ENCODE measurements around the gene PRH1.

The PRH1 gene

GRCh38 chr12:10919809-10920208, 35.8 kb upstream of the PRH1 start:
- H3K36me3 ChIP-seq (ENCODE audit: insufficient read depth, low read length) = no peaks in the 10 kb centered on the region
- no peak overlapping the region for H2AFZ ChIP-seq (ENCODE audit: low read depth, low read length)
- no peak overlapping the region for H3K4me2 ChIP-seq (ENCODE audit: insufficient read depth, low read length)
- no peaks in the 10 kb centered on the region for H3K79me2 ChIP-seq (ENCODE audit: insufficient read depth, low read length)
- no peak overlapping the region for H3K4me3 ChIP-seq (ENCODE audit: low read depth in 1 of 2, low read length in 2 of 2)
- no peaks in the 10 kb centered on the region for H3K4me1 ChIP-seq (ENCODE audit: insufficient read depth, low read length)
- no peak overlapping the region for H3K9ac ChIP-seq (ENCODE audit: low read depth, low read length)
- DNase-seq = no peak
- no peaks in the 10 kb centered on the region for H4K20me1 ChIP-seq (ENCODE audit: insufficient read depth, low read length)
- no peak overlapping the region for H3K27ac ChIP-seq (ENCODE audit: low read length)
- H3K9me3 ChIP-seq (ENCODE audit: insufficient read depth, low read length, severe bottlenecking) = no peaks in the 10 kb centered on the region
- no peak for TF ChIP-seq CTCF (IDR thresholded peaks at IDR 0.05; ENCODE audit: borderline replicate concordance, extremely low read depth, low read length, poor library complexity, severe bottlenecking)
- no peak for TF ChIP-seq EZH2 (IDR thresholded peaks at IDR 0.05; ENCODE audit: borderline replicate concordance, low read depth, low read length, severe bottlenecking)
- H3K27me3 ChIP-seq (ENCODE audit: insufficient read depth, low read length, poor library complexity) = no peaks in the 10 kb centered on the region
- no peak for ATAC-seq (ENCODE audit: insufficient read depth, low read depth)

GRCh38 chr12:10910380-10910779, 26.3 kb upstream of the PRH1 start:
- no peak for DNase-seq
- Histone ChIP-seq H3K4me3 (ENCODE audit: low read depth in 1 of 2, low read length in 2 of 2) (no peak overlapping the region), H2AFZ (ENCODE audit: low read depth, low read length) (no peak overlapping the region), H3K27me3 (ENCODE audit: insufficient read depth, low read length, poor library complexity) (no peaks in the 10 kb centered on the region), H3K79me2 (ENCODE audit: insufficient read depth, low read length) (no peaks in the 10 kb centered on the region), H4K20me1 (ENCODE audit: insufficient read depth, low read length) (no peaks in the 10 kb centered on the region), H3K9me3 (ENCODE audit: insufficient read depth, low read length, severe bottlenecking) (no peaks in the 10 kb centered on the region), H3K27ac (ENCODE audit: low read length) (no peak overlapping the region), H3K36me3 (ENCODE audit: insufficient read depth, low read length) (no peaks in the 10 kb centered on the region; the same call in 1 of the 2 replicates), H3K4me1 (ENCODE audit: insufficient read depth, low read length) (no peaks in the 10 kb centered on the region), H3K4me2 (ENCODE audit: insufficient read depth, low read length) (no peak overlapping the region), H3K9ac (ENCODE audit: low read depth, low read length) (no peak overlapping the region)
- ATAC-seq (ENCODE audit: insufficient read depth, low read depth) = no peak
- TF ChIP-seq CTCF (IDR thresholded peaks at IDR 0.05; ENCODE audit: borderline replicate concordance, extremely low read depth, low read length, poor library complexity, severe bottlenecking) (no peak), EZH2 (IDR thresholded peaks at IDR 0.05; ENCODE audit: borderline replicate concordance, low read depth, low read length, severe bottlenecking) (no peak)

GRCh38 chr12:10909462-10909861, 25.4 kb upstream of the PRH1 start, which contains the start of gene TAS2R13:
Gene TAS2R13, minus strand, starts transcription at chr12:10909562. Its CDS starts 264 bp downstream, at chr12:10909298.
- Histone ChIP-seq H3K9me3 (ENCODE audit: insufficient read depth, low read length, severe bottlenecking) (peaks cover 5% of the 10 kb centered on the region), H3K27me3 (ENCODE audit: insufficient read depth, low read length, poor library complexity) (no peaks in the 10 kb centered on the region), H2AFZ (ENCODE audit: low read depth, low read length) (no peak within 1 kb of the TSS), H4K20me1 (ENCODE audit: insufficient read depth, low read length) (no peaks in the 10 kb centered on the region), H3K4me1 (ENCODE audit: insufficient read depth, low read length) (no peaks in the 10 kb centered on the region), H3K9ac (ENCODE audit: low read depth, low read length) (no peak within 1 kb of the TSS), H3K27ac (ENCODE audit: low read length) (no peak within 1 kb of the TSS), H3K79me2 (ENCODE audit: insufficient read depth, low read length) (no peaks in the 10 kb centered on the region; the same call in 1 of the 2 replicates), H3K4me2 (ENCODE audit: insufficient read depth, low read length) (no peak within 1 kb of the TSS), H3K36me3 (ENCODE audit: insufficient read depth, low read length) (peaks cover 3% of the 10 kb centered on the region; the same call in 1 of the 2 replicates), H3K4me3 (ENCODE audit: low read depth in 1 of 2, low read length in 2 of 2) (no peak within 1 kb of the TSS)
- ATAC-seq (ENCODE audit: insufficient read depth, low read depth) = no peak
- DNase-seq = no peak
- TF ChIP-seq EZH2 (IDR thresholded peaks at IDR 0.05; ENCODE audit: borderline replicate concordance, low read depth, low read length, severe bottlenecking) = no peak
- no peak for TF ChIP-seq CTCF (IDR thresholded peaks at IDR 0.05; ENCODE audit: borderline replicate concordance, extremely low read depth, low read length, poor library complexity, severe bottlenecking)

GRCh38 chr12:10904686-10905085, 20.6 kb upstream of the PRH1 start:
- Histone ChIP-seq H3K27ac (ENCODE audit: low read length) (no peak overlapping the region), H3K4me2 (ENCODE audit: insufficient read depth, low read length) (no peak overlapping the region), H2AFZ (ENCODE audit: low read depth, low read length) (no peak overlapping the region), H3K9ac (ENCODE audit: low read depth, low read length) (no peak overlapping the region), H4K20me1 (ENCODE audit: insufficient read depth, low read length) (no peaks in the 10 kb centered on the region), H3K36me3 (ENCODE audit: insufficient read depth, low read length) (peaks cover 13% of the 10 kb centered on the region; the same call in 1 of the 2 replicates), H3K79me2 (ENCODE audit: insufficient read depth, low read length) (no peaks in the 10 kb centered on the region; the same call in 1 of the 2 replicates), H3K4me3 (ENCODE audit: low read depth in 1 of 2, low read length in 2 of 2) (no peak overlapping the region), H3K9me3 (ENCODE audit: insufficient read depth, low read length, severe bottlenecking) (peaks cover 26% of the 10 kb centered on the region), H3K4me1 (ENCODE audit: insufficient read depth, low read length) (no peaks in the 10 kb centered on the region), H3K27me3 (ENCODE audit: insufficient read depth, low read length, poor library complexity) (no peaks in the 10 kb centered on the region)
- ATAC-seq (ENCODE audit: insufficient read depth, low read depth) (no peak), DNase-seq (no peak)
- TF ChIP-seq EZH2 (IDR thresholded peaks at IDR 0.05; ENCODE audit: borderline replicate concordance, low read depth, low read length, severe bottlenecking) (no peak), CTCF (IDR thresholded peaks at IDR 0.05; ENCODE audit: borderline replicate concordance, extremely low read depth, low read length, poor library complexity, severe bottlenecking) (no peak)
